ENCODE measurements around the gene PDGFC. TPM values are rescaled to one million over a fixed set of nuclear protein-coding genes. Genes with fewer than 3 reads are reported as not detected.

The PDGFC gene, protein sequence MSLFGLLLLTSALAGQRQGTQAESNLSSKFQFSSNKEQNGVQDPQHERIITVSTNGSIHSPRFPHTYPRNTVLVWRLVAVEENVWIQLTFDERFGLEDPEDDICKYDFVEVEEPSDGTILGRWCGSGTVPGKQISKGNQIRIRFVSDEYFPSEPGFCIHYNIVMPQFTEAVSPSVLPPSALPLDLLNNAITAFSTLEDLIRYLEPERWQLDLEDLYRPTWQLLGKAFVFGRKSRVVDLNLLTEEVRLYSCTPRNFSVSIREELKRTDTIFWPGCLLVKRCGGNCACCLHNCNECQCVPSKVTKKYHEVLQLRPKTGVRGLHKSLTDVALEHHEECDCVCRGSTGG
- not detected for total RNA-seq

DNA sequence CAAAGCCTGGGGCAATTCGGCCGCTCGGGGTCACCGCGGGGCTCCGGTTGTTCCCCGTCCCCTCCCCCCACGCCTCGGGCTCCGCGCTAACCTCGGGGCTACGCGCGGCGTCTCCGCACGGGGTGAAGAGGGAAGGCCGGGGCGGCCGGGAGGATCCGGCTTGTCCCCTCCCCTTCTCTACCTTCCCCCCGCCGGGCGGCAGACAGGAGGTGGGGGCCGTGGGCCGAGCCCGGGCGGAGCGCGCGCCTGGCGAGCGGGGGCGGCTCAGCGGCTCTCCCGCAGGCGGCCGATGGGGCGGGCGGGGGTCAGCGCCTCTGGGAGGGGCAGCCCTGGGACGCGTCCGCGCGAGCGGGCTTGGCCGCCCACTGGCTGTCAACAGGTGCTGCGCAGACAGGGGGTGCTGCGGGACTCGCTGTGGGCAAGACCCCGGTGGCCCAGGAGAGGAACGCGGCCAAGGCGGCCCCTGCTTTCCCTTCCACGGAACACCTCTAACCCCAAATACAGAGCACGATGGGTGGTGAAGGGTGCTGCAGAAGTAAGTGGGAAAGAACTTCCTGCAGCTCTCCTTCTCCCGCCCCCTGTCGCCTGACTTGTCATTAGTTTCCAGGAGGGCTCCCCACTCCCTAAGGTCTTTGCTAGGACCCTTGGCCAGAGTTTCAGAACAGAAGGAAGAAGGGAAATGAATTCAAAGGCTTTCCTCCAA lies at the start of gene PDGFC:
Gene PDGFC, minus strand, starts transcription at position 124 of the 703 bp plus-strand sequence. CDS start 896 bp downstream, outside the sequence.
- peaks cover 44% of the 10 kb centered on the region for H3K27me3 Mint-ChIP-seq
- ChIA-PET CTCF (no interaction called here), POLR2A (no interaction called here)
- no peaks in the 10 kb centered on the region for H3K36me3 Mint-ChIP-seq
- intact Hi-C loops (cut with micrococcal nuclease), result no loop called here
- H3K4me3 Mint-ChIP-seq, result no peak within 1 kb of the TSS
- H3K4me1 Mint-ChIP-seq (ENCODE audit: low read depth), result peaks cover 8% of the 10 kb centered on the region
- DNase-seq, result no peak
- no peak within 1 kb of the TSS for H3K27ac Mint-ChIP-seq
- H3K9me3 Mint-ChIP-seq, result peaks cover 7% of the 10 kb centered on the region

DNA sequence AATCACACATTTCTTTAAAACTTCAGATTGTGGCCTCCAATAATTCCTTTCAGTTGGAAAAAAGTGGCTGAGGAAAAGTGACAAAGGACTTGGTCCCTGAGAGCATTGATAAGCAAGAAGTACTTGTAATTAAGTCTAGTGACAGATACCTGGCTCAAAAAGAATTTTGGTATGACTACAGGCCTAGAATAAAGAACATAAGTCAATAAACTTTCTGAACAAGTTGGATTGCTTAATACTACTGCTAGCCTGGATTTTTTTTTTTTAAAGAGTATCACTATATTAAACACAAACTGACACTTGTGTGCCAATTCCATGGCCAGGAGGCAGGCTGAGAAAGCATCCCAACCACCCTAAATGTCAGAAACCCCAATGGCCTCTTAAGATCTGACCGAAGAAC lies 49.3 kb upstream of the PDGFC start:
- H3K27me3 Mint-ChIP-seq, result no peaks in the 10 kb centered on the region
- intact Hi-C loops (cut with micrococcal nuclease), result no loop called here
- H3K4me3 Mint-ChIP-seq, result no peak overlapping the region
- CTCF ChIA-PET, result no interaction called here
- H3K9me3 Mint-ChIP-seq, result no peaks in the 10 kb centered on the region
- no peaks in the 10 kb centered on the region for H3K36me3 Mint-ChIP-seq
- no peaks in the 10 kb centered on the region for H3K4me1 Mint-ChIP-seq (ENCODE audit: low read depth)
- no peak for DNase-seq
- POLR2A ChIA-PET, result no interaction called here
- H3K27ac Mint-ChIP-seq, result no peak overlapping the region

DNA sequence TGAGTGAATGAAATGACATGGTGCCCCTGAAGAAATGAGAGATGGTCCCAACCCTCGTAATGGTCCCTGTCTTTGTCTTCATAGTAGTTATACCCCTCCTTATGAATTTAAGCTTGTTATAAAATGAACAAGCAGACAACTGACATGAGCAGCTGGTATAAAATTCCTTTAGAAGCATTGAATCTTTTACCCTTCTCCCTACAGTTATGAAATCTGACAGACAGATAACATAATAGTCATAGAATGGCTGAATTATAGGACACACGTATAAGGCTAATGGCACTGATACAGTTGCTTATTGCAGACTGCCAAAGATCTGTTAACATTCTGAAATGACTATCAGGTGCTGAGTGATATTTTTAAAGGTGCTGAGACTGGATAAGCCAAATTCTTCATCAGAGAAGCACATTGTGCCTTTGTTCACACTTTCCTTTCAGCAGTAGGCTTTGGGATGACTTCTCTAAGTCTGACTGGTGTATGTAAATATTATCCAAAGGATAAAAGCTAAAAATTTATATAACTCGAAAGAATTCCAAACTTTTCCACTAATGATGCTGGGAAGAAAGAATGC lies 47.4 kb upstream of the PDGFC start:
- ChIA-PET POLR2A (no interaction called here), CTCF (no interaction called here)
- Mint-ChIP-seq H3K27me3 (no peaks in the 10 kb centered on the region), H3K4me3 (no peak overlapping the region), H3K9me3 (no peaks in the 10 kb centered on the region), H3K27ac (no peak overlapping the region), H3K4me1 (ENCODE audit: low read depth) (no peaks in the 10 kb centered on the region), H3K36me3 (no peaks in the 10 kb centered on the region)
- no peak for DNase-seq
- intact Hi-C loops (cut with micrococcal nuclease), result no loop called here

DNA sequence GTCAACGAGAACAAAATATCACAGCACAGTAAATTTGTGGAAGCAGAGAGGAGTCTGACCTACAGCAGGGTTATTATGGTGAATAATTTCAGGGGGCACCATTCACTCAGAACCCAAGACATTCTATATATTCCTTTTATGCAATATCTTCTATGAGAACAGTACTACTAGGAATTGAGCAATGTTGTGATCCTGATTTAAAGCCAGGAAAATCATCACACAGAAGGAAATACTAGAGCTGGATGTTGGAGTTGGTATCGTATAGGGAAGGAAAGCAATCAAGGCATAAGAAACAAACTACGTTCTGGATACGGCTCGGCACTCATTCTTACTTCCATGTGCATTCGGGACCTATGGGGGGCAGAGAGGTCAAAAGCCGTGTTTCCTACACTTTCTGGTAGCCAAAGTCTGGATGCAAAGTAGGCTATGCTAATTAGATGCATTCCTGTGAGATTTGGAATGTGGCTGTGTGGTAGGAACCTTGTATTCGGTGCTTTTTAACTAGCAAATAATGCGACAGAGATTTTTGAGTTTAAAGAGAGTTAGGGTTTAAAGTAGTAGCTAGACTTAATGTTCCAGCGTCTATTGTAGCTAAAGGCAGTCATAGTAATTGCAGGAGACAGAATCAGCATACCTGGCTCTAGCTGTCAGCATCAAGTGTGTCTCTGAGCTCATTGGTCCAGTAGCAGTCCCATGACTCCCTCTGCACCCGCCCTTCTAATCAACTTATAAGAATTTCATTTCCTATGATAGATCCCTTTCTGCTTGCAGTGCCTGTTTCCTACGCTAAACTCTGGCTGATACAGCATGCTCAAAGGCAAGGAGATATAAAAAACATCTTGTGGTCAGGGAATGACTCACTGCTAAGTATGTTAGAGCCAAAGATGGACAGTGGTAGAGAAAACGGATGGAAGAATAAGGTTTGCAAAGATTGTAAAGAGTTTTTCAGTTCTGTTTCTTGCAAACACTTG lies 43.3 kb upstream of the PDGFC start:
- intact Hi-C loops (cut with micrococcal nuclease), result no loop called here
- no peak for DNase-seq
- H3K9me3 Mint-ChIP-seq, result no peaks in the 10 kb centered on the region
- no peak overlapping the region for H3K27ac Mint-ChIP-seq
- H3K4me3 Mint-ChIP-seq, result no peak overlapping the region
- POLR2A ChIA-PET, result no interaction called here
- CTCF ChIA-PET, result no interaction called here
- no peaks in the 10 kb centered on the region for H3K4me1 Mint-ChIP-seq (ENCODE audit: low read depth)
- no peaks in the 10 kb centered on the region for H3K27me3 Mint-ChIP-seq
- H3K36me3 Mint-ChIP-seq, result no peaks in the 10 kb centered on the region

DNA sequence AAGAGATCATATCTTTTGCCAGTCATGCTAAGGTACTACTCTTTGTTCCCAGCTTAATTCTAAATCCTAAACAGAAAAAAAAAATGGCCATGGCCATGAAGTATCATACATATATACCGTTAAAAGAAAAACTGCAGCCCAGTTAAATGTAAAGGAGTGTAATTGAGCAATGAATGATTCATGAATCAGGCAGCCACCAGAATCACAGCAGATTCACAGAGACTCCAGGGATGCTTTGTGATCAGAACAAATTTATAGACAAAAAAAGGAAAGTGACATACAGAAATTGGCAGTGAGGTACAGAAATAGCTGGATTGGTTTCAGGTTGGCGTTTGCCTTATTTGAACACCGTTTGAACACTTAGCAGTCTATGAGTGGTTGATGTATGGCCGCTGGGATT lies 42.1 kb upstream of the PDGFC start:
- Mint-ChIP-seq H3K4me3 (no peak overlapping the region), H3K36me3 (no peaks in the 10 kb centered on the region), H3K9me3 (no peaks in the 10 kb centered on the region), H3K27me3 (no peaks in the 10 kb centered on the region), H3K4me1 (ENCODE audit: low read depth) (no peaks in the 10 kb centered on the region), H3K27ac (no peak overlapping the region)
- POLR2A ChIA-PET, result no interaction called here
- DNase-seq, result no peak
- intact Hi-C loops (cut with micrococcal nuclease), result no loop called here
- CTCF ChIA-PET, result interaction anchor here (0.7 kb wide), 1 partner anchor 137 kb away, joined by 3 read pairs; no protein-coding TSS in a partner anchor

DNA sequence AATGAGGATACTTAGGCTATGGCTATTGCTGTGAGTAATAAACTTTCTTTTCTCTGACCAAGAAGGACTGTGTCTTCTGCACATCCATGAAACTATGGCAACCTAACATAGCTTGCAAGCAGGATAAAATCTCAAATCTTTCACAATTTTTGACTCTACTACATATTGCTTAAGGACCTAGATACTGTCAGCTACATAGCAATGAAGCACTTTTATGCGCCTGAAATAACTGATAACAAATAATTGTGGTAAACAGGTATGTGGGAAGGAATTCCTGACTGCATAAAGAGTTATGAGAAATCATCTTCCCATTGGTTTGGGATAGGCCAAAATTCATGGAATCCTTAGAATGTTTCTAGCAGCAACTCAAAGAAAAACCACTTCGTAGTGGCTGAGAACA lies 41.2 kb upstream of the PDGFC start:
- Mint-ChIP-seq H3K36me3 (no peaks in the 10 kb centered on the region), H3K27ac (no peak overlapping the region), H3K9me3 (no peaks in the 10 kb centered on the region), H3K27me3 (no peaks in the 10 kb centered on the region), H3K4me3 (no peak overlapping the region), H3K4me1 (ENCODE audit: low read depth) (no peaks in the 10 kb centered on the region)
- CTCF ChIA-PET, result no interaction called here
- POLR2A ChIA-PET, result no interaction called here
- DNase-seq, result no peak
- intact Hi-C loops (cut with micrococcal nuclease), result no loop called here

DNA sequence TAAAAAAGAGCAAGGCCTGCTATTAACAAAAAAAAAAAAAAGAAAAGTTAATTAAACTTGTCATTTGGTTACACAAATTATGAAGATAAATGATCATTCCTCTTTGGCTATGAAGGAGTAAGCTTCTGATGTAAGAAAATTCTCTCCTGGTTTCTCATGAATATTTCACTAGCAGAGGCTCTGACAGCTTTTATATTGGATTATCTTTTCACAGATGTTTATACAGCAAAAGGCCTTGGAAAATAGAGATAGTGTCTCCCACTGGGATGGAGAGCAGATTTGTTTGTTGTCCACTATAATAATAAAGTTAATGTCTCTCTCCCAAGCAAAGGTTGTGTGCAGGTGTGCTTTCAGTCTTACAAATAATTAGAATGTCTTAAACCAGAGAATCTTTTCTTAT lies 40.7 kb upstream of the PDGFC start:
- H3K9me3 Mint-ChIP-seq, result no peaks in the 10 kb centered on the region

DNA sequence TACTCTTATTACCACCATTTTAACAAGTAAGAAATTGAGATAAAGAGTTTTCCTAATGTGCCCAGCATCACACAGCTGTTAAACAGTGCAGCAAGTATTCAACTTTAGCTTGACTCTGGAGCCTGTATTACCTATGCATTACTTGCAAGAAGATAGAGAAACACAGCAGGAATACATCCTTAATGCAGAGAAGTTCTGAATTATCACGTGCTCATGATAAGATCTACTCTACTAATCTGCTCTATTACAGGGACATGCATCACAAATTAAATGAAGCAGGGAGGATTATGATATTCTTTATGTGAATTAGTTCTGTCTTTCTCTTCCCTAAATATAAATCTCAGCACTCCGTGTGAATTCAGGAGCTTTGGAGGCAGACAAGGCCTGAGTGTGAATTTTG lies 39.0 kb upstream of the PDGFC start:
- H3K4me1 Mint-ChIP-seq (ENCODE audit: low read depth), result no peaks in the 10 kb centered on the region
- no peak overlapping the region for H3K4me3 Mint-ChIP-seq
- CTCF ChIA-PET, result interaction anchor here (0.6 kb wide), 1 partner anchor 1222 kb away, joined by 3 read pairs; no protein-coding TSS in a partner anchor
- no peaks in the 10 kb centered on the region for H3K27me3 Mint-ChIP-seq
- intact Hi-C loops (cut with micrococcal nuclease), result no loop called here
- DNase-seq, result no peak
- H3K36me3 Mint-ChIP-seq, result no peaks in the 10 kb centered on the region
- no peaks in the 10 kb centered on the region for H3K9me3 Mint-ChIP-seq
- no peak overlapping the region for H3K27ac Mint-ChIP-seq
- POLR2A ChIA-PET, result no interaction called here

More for the DNA sequence above, 40.7 kb upstream of the PDGFC start:
- ChIA-PET POLR2A (no interaction called here), CTCF (no interaction called here)
- no peaks in the 10 kb centered on the region for H3K4me1 Mint-ChIP-seq (ENCODE audit: low read depth)
- H3K27me3 Mint-ChIP-seq, result no peaks in the 10 kb centered on the region
- H3K4me3 Mint-ChIP-seq, result no peak overlapping the region
- no peak overlapping the region for H3K27ac Mint-ChIP-seq
- DNase-seq, result no peak
- intact Hi-C loops (cut with micrococcal nuclease), result no loop called here
- H3K36me3 Mint-ChIP-seq, result no peaks in the 10 kb centered on the region

DNA sequence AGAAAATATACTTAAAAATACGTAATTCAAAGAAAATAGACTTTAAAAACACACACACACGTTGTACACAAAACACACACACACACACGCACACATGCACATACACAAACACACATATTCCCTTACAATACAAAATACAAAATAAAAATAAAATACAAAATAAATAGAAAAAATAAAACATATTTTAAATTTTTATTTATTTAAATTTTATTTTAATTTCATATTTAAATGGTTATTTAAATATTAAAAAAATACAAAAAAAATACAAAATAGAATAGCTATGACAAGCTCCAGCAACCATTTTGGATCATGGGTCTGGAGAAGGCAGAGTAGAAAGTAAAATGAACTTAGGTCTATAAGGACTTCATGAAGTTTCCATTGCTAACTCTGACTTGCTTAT lies 34.2 kb upstream of the PDGFC start:
- intact Hi-C loops (cut with micrococcal nuclease), result no loop called here
- H3K4me1 Mint-ChIP-seq (ENCODE audit: low read depth), result no peaks in the 10 kb centered on the region
- ChIA-PET CTCF (no interaction called here), POLR2A (no interaction called here)
- H3K9me3 Mint-ChIP-seq, result no peaks in the 10 kb centered on the region
- DNase-seq, result no peak
- H3K36me3 Mint-ChIP-seq, result no peaks in the 10 kb centered on the region
- H3K4me3 Mint-ChIP-seq, result no peak overlapping the region
- H3K27me3 Mint-ChIP-seq, result no peaks in the 10 kb centered on the region
- no peak overlapping the region for H3K27ac Mint-ChIP-seq

DNA sequence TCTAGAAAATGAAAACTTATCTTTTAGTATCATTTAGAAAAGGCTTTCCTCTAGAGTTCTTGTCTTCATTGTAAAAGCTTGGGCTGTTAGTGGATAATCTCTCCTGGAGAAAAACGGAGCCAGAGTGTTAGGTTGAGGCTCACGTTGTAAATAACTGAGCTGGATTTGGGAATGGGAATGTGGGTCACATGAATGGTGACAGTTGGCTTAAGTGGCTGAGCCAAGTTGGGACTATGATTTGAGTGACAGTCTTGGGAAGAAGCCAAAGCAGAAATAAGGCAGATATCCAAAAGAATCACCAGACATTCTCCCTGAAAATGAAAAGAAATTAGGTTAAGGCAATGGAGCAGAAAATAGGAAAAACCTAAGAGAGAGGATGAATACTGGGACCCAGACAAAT lies 33.6 kb upstream of the PDGFC start:
- ChIA-PET CTCF (no interaction called here), POLR2A (no interaction called here)
- no peaks in the 10 kb centered on the region for H3K4me1 Mint-ChIP-seq (ENCODE audit: low read depth)
- intact Hi-C loops (cut with micrococcal nuclease), result no loop called here
- no peaks in the 10 kb centered on the region for H3K36me3 Mint-ChIP-seq
- no peaks in the 10 kb centered on the region for H3K27me3 Mint-ChIP-seq
- no peak overlapping the region for H3K4me3 Mint-ChIP-seq
- DNase-seq, result no peak
- no peak overlapping the region for H3K27ac Mint-ChIP-seq
- no peaks in the 10 kb centered on the region for H3K9me3 Mint-ChIP-seq

DNA sequence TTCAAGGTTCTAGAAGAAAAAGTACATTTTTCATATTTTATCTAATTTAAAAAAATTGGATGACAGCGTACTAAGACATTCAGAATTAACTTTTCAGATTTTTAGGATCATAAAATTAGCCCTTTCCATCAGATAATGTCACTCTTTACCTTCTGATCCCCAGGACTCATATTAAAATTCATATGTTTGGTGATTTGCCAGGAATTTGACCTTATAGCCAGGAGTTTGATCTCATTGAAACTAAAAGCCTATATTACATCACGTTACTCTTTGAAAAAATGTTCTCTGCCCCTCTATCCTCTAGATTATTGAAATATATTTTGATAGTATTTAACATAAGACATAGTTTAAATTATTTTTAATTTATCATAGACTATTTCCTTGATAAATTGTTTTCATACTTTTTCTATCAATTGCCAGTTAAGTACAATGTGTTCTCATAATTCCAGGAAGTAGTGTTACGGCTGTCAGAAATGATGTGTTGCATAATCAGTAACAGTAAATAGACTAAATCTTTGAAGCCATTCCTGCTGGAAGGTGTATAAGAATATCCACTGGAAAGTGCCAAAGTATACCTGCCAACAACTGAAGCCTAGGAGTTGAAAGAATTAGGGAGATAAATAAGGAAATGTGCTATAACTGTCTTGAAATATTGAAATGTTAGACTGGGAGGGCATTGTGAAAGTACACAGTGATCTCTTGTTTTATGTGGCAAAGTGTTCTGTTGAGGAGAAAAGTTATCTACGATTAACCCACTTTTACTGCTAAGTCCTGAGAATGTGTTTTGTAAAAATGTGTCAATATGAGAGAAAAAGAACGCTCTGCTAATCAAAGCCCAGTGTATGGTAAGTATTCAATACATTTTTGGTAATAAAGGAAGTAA lies 32.9 kb upstream of the PDGFC start:
- H3K27ac Mint-ChIP-seq, result no peak overlapping the region
- H3K4me3 Mint-ChIP-seq, result no peak overlapping the region
- CTCF ChIA-PET, result no interaction called here
- H3K9me3 Mint-ChIP-seq, result no peaks in the 10 kb centered on the region
- no peaks in the 10 kb centered on the region for H3K27me3 Mint-ChIP-seq
- intact Hi-C loops (cut with micrococcal nuclease), result no loop called here
- H3K36me3 Mint-ChIP-seq, result no peaks in the 10 kb centered on the region
- DNase-seq, result no peak
- POLR2A ChIA-PET, result no interaction called here
- H3K4me1 Mint-ChIP-seq (ENCODE audit: low read depth), result no peaks in the 10 kb centered on the region

Measured in activated CD4-positive, alpha-beta memory T cell treated with anti-CD3 and anti-CD28 coated beads for 36 hours (primary cell).